B cell (primary cell): ENCODE data around the gene SMTN. TPM values are rescaled to one million over a fixed set of nuclear protein-coding genes. Genes with fewer than 3 reads are reported as not detected.

Source experiments
- ATAC-seq: fragments of 200-7000 bp; cut with Tn5 transposase; one replicate; pipeline ENCODE4 v1.10.0; 2021; ENCODE audit warnings: low read depth, mild to moderate bottlenecking, moderate number of reproducible peaks, moderate library complexity
- CTCF ChIA-PET: fragments of 350-600 bp; sonication (Branson Sonifier 250); formaldehyde crosslinking; loops from one replicate; lab custom pipeline; 2021; ENCODE audit warnings: antibody characterized with exemption, inconsistent platforms; lab: Charles Lee
- POLR2A ChIA-PET: fragments of 350-600 bp; sonication (Branson Sonifier 250); formaldehyde crosslinking; loops from one replicate; lab custom pipeline; 2021; ENCODE audit warnings: antibody characterized with exemption; lab: Charles Lee
- DNase-seq: peaks from one replicate; pipeline ENCODE4 v3.0.0; 2013
- H2AFZ ChIP-seq: 2 replicates; pipeline ENCODE4 v1.6.1; 2012; ENCODE audit warnings: mild to moderate bottlenecking, low read depth, low read length; ENCODE audit not compliant: insufficient read depth, poor library complexity, severe bottlenecking
- H3K27ac ChIP-seq, 2 donors: 1 replicate in 1 of 2; 2 replicates in 1 of 2; pipeline ENCODE4 v1.5.1; 2012 to 2013; ENCODE audit warnings: low read length in 2 of 2, mild to moderate bottlenecking in 2 of 2, moderate library complexity in 1 of 2
- H3K27me3 ChIP-seq, 4 experiments: fragments of 200-600 bp in 1 of 4; sonication (generic) in 1 of 4; replicated peaks in 1 of 4; 1 replicate in 2 of 4; 2 replicates in 2 of 4; pipeline versions ENCODE4 v1.6.1 to v1.7.0; 2013 to 2016; ENCODE audit warnings: low read length in 3 of 4, mild to moderate bottlenecking in 2 of 4, mixed read lengths in 1 of 4, moderate library complexity in 1 of 4; ENCODE audit not compliant: insufficient read depth in 4 of 4, control insufficient read depth in 3 of 4; ENCODE audit errors: control extremely low read depth in 1 of 4
- H3K36me3 ChIP-seq, 2 experiments: replicated peaks in 1 of 2; 1 replicate in 1 of 2; 2 replicates in 1 of 2; pipeline versions ENCODE4 v1.6.1 to v1.7.1; 2013; ENCODE audit warnings: low read length in 1 of 2; ENCODE audit not compliant: insufficient read depth in 2 of 2, control insufficient read depth in 1 of 2; ENCODE audit errors: control extremely low read depth in 1 of 2, extremely low read depth in 1 of 2
- H3K4me1 ChIP-seq, 2 donors: fragments of 200-600 bp in 1 of 2; sonication (generic) in 1 of 2; 1 replicate in 1 of 2; 2 replicates in 1 of 2; pipeline versions ENCODE4 v1.5.1 to v1.6.1; 2013 to 2017; ENCODE audit warnings: low read length in 2 of 2; ENCODE audit not compliant: control insufficient read depth in 2 of 2, insufficient read depth in 2 of 2
- H3K4me2 ChIP-seq: replicated peaks from 2 replicates; pipeline ENCODE3; 2012; ENCODE audit warnings: mild to moderate bottlenecking, low read depth, low read length; ENCODE audit not compliant: poor library complexity, severe bottlenecking
- H3K4me3 ChIP-seq, 5 experiments: fragments of 200-600 bp in 1 of 5; sonication (generic) in 1 of 5; 1 replicate in 3 of 5; 2 replicates in 2 of 5; pipeline versions ENCODE4 v1.5.1 to v1.7.0; 2011 to 2016; ENCODE audit warnings: low read length in 4 of 5, mild to moderate bottlenecking in 4 of 5, low read depth in 2 of 5, control low read depth in 1 of 5, moderate library complexity in 1 of 5; ENCODE audit not compliant: insufficient read depth in 1 of 5; ENCODE audit errors: control extremely low read depth in 1 of 5, extremely low read depth in 1 of 5
- H3K79me2 ChIP-seq: fragments of 200-600 bp; sonication (generic); one replicate; pipeline ENCODE4 v1.6.0; 2016; ENCODE audit warnings: low read length; ENCODE audit not compliant: control insufficient read depth, insufficient read depth
- H3K9ac ChIP-seq: fragments of 200-600 bp; sonication (generic); 2 replicates; pipeline ENCODE4 v1.6.1; 2017; ENCODE audit warnings: mild to moderate bottlenecking, low read length, moderate library complexity
- H3K9me3 ChIP-seq, 3 donors: one replicate each; pipeline versions ENCODE4 v1.6.1 to v1.7.1; 2013; ENCODE audit warnings: low read length in 2 of 3; ENCODE audit not compliant: control insufficient read depth in 2 of 3, insufficient read depth in 1 of 3; ENCODE audit errors: control extremely low read depth in 1 of 3
- H4K20me1 ChIP-seq: 2 replicates; pipeline ENCODE4 v1.6.0; 2012; ENCODE audit warnings: mild to moderate bottlenecking, low read length; ENCODE audit not compliant: insufficient read depth, control insufficient read depth, poor library complexity, severe bottlenecking
- H3K27ac Mint-ChIP-seq: one replicate; pipeline ENCODE4 v1.8.0; 2021; ENCODE audit warnings: mixed read lengths
- H3K27me3 Mint-ChIP-seq: one replicate; pipeline ENCODE4 v1.8.0; 2021; ENCODE audit warnings: mixed read lengths
- H3K4me1 Mint-ChIP-seq: one replicate; pipeline ENCODE4 v1.8.0; 2021; ENCODE audit warnings: mixed read lengths
- H3K4me3 Mint-ChIP-seq: one replicate; pipeline ENCODE4 v1.8.0; 2021; ENCODE audit warnings: mixed read lengths
- H3K9me3 Mint-ChIP-seq: one replicate; pipeline ENCODE4 v1.8.0; 2022; ENCODE audit warnings: mixed read lengths; ENCODE audit not compliant: insufficient read depth
- EZH2 ChIP-seq: IDR thresholded peaks from 2 replicates; pipeline ENCODE4 v1.6.1; 2012; ENCODE audit warnings: borderline replicate concordance, low read depth, mild to moderate bottlenecking, moderate library complexity, low read length; ENCODE audit not compliant: insufficient read depth, poor library complexity, severe bottlenecking
- WGBS: methylation state at CpG from one replicate; pipeline ENCODE4 v1.1.5; 2013; ENCODE audit warnings: missing lambda C conversion rate; ENCODE audit not compliant: insufficient coverage; 5-methylcytosine and 5-hydroxymethylcytosine counted together
- intact Hi-C: fragments of 100-400 bp; cut with micrococcal nuclease; formaldehyde crosslinking; loops from one replicate; pipeline ENCODE4 v1.10.0; 2022
- polyA plus RNA-seq: library from polyadenylated mRNA; depleted of rRNA; stranded (reverse); fragments of >200 nt; gene quantifications from 2 replicates; pipeline ENCODE4 v1.2.3, GENCODE V29; 2012
- total RNA-seq, 2 donors: library from RNA; stranded (reverse); fragments of 120-200 nt in 1 of 2; gene quantifications; 1 replicate in 1 of 2; 2 replicates in 1 of 2; pipeline versions ENCODE4 v1.2.3 to v1.2.4, GENCODE V29; 2013 to 2022
- TF ChIP-seq, protein P1 (sequence below): fragments of 200-600 bp; IDR thresholded peaks from one replicate; pipeline ENCODE4 v1.8.0; 2022; ENCODE audit warnings: antibody characterized with exemption, mild to moderate bottlenecking

Gene SMTN
- total and polyA plus RNA-seq, 2 donors (not counting 1 experiment from before 2014, with no cell fraction given): 4.0 to 7.0 TPM

DNA sequence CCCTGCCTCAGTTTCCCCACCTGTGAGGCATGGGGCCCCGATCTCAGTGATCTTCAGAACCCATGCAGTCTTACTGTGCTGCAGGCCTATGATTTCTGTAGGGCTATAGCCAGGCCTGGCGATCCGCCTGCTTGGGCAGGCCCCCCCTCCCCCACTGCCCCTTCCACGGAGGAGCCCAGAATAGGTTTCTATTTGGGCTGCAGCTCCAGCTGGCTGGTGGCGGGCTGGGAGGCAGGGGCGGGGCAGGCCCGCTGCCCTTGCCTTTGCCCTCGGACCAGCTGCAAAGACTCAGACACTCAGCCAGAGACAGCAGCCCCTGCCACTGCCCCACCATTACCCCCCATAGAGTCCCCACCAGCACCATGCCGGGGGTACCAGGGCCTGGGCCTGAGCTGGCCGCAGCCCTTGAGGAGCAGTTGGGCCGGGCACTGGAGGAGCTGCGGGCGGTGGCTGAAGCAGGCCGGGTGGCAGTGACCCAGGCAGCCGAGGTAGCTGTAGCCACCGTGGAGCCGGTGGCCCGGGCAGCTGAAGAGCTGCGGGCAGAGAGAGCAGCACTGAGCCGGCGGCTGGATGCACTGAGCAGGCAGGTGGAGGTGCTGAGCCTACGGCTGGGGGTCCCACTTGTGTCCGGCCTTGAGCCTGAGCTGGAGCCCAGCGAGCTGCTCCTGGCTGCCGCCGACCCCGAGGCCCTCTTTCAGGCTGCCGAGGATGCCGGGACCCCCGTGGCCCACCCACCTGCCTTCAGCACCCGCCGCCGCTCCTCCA lies 12.2 kb downstream of the SMTN start:
- no peaks in the 10 kb centered on the region for H3K27me3 ChIP-seq
- 95% methylated on average over 32 of the region's 33 CpGs for WGBS
- ATAC-seq (no peak), DNase-seq (no peak)
- POLR2A ChIA-PET: interaction anchor here (1.2 kb wide), 1 partner anchor 14 kb away, joined by 3 read pairs; the partner anchor contains the start of gene SELENOM
- no peaks in the 10 kb centered on the region for H3K36me3 ChIP-seq
- no peak overlapping the region for H3K27ac Mint-ChIP-seq
- H3K4me1 ChIP-seq: peaks cover 10 to 27% of the 10 kb centered on the region in 2 donors
- H3K4me1 Mint-ChIP-seq: peaks cover 11% of the 10 kb centered on the region
- no peak overlapping the region for H3K27ac ChIP-seq
- H3K9ac ChIP-seq: no peak overlapping the region
- intact Hi-C loops: no loop called here
- H3K79me2 ChIP-seq: no peaks in the 10 kb centered on the region
- H3K27me3 Mint-ChIP-seq: no peaks in the 10 kb centered on the region
- no peaks in the 10 kb centered on the region for H3K9me3 ChIP-seq
- H3K9me3 Mint-ChIP-seq: no peaks in the 10 kb centered on the region
- CTCF ChIA-PET: interaction anchor here (1.1 kb wide), 1 partner anchor 14 kb away, joined by 3 read pairs; the partner anchor contains the start of gene SELENOM
- TF ChIP-seq, protein P1, sequence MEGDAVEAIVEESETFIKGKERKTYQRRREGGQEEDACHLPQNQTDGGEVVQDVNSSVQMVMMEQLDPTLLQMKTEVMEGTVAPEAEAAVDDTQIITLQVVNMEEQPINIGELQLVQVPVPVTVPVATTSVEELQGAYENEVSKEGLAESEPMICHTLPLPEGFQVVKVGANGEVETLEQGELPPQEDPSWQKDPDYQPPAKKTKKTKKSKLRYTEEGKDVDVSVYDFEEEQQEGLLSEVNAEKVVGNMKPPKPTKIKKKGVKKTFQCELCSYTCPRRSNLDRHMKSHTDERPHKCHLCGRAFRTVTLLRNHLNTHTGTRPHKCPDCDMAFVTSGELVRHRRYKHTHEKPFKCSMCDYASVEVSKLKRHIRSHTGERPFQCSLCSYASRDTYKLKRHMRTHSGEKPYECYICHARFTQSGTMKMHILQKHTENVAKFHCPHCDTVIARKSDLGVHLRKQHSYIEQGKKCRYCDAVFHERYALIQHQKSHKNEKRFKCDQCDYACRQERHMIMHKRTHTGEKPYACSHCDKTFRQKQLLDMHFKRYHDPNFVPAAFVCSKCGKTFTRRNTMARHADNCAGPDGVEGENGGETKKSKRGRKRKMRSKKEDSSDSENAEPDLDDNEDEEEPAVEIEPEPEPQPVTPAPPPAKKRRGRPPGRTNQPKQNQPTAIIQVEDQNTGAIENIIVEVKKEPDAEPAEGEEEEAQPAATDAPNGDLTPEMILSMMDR: no peak
- TF ChIP-seq EZH2: no peak
- no peak overlapping the region for H3K4me2 ChIP-seq
- H4K20me1 ChIP-seq: no peaks in the 10 kb centered on the region
- no peak overlapping the region for H3K4me3 ChIP-seq
- H3K4me3 Mint-ChIP-seq: no peak overlapping the region
- H2AFZ ChIP-seq: no peak overlapping the region

DNA sequence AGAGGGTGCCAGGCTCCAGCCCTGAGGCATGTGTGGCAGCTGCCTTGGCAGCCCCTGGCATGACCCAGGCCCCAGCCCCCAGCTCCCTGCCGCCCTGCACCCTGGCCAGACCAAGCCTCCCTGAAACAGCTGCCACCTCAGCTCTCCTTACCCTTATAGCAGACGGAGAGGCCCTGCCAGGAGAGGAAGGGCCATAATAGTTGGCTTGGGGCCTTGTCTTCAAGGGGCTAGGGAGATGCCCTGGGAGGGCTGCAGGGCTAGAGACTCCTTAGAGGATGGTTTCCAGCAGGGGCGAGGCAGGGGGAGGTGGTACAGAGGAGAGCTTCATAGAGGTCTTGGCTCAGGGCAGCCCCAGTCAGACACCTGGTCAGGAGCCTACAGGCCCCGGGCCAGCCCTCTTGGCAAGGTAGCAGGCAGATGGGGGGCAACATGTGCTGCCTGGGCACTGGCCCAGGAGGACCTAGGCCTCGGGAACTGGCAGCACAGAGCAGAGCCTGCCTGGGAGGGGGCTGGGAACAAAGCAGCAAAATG lies 13.0 kb downstream of the SMTN start:
- Mint-ChIP-seq H3K4me1 (peaks cover 9% of the 10 kb centered on the region), H3K4me3 (no peak overlapping the region), H3K27me3 (no peaks in the 10 kb centered on the region), H3K9me3 (no peaks in the 10 kb centered on the region), H3K27ac (no peak overlapping the region)
- Histone ChIP-seq H3K4me2 (no peak overlapping the region), H4K20me1 (no peaks in the 10 kb centered on the region), H3K36me3 (no peaks in the 10 kb centered on the region), H3K9me3 (no peaks in the 10 kb centered on the region), H2AFZ (no peak overlapping the region), H3K4me3 (no peak overlapping the region), H3K4me1 (peaks cover 9 to 23% of the 10 kb centered on the region in 2 donors), H3K27me3 (no peaks in the 10 kb centered on the region), H3K27ac (no peak overlapping the region), H3K79me2 (no peaks in the 10 kb centered on the region), H3K9ac (no peak overlapping the region)
- no peak for DNase-seq
- intact Hi-C loops: no loop called here
- TF ChIP-seq EZH2: no peak
- no peak for ATAC-seq
- POLR2A ChIA-PET: interaction anchor here (1.2 kb wide), 1 partner anchor 13 kb away, joined by 3 read pairs; the partner anchor contains the start of gene SELENOM
- WGBS: 91% methylated on average over 3 of the region's 5 CpGs
- CTCF ChIA-PET: interaction anchor here (1.1 kb wide), 1 partner anchor 9 kb away, joined by 3 read pairs; no protein-coding TSS in a partner anchor
